ENCODE results near the gene DNM3. TPM values are rescaled to one million over a fixed set of nuclear protein-coding genes. Genes with fewer than 3 reads are reported as not detected.

DNM3 gene
- total RNA-seq, 1 donor from 2014 or later: 9.6 TPM

DNA sequence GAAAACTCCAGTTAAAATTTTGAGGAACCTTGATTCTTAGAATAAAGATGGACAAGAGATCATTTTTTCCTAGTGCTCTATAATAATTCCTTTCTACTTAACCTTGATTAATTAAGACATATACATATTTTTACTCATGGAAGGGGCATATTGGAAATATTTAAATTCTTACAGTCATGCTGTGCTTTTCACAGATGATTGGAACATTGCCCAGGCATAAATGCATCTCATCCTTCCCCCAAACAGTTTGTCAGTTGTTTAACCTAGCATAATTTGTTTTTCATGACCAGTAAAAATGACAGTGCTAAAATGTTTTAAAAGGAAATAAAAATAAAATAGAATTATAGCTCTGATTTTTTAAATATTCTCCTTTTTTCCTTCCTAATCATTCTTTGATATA lies 140.0 kb downstream of the DNM3 start:
- DNase-seq (ENCODE audit: low spot score in 2 of 2): no peak
- H3K27me3 ChIP-seq: no peaks in the 10 kb centered on the region
- TF ChIP-seq CTCF (IDR thresholded peaks at IDR 0.05): no peak
- no peaks in the 10 kb centered on the region for H3K36me3 ChIP-seq
- no peak overlapping the region for H3K4me3 ChIP-seq
- H3K27ac ChIP-seq: no peak overlapping the region
- intact Hi-C loops (cut with DNase I): no loop called here
- no peaks in the 10 kb centered on the region for H3K4me1 ChIP-seq
- H3K9me3 ChIP-seq: no peaks in the 10 kb centered on the region

DNA sequence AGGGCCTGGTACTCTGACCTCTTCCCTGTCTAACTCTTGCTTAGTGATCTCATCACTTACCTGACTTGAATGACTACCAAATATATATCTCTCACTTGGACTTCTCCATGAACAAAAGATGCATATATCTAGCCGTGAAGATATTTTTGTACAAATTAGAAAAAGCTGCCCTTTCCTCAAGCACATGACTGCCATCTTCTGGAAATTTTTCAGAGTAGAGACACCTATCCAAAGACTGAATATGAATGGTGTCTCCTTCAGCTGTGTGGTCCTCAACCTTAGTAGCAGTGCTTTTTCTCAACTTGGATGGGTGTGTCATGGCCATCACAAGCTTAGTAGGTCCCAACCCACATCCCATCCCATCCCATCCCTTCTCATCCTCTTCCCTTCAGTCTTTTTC lies 142.3 kb downstream of the DNM3 start:
- Histone ChIP-seq H3K36me3 (no peaks in the 10 kb centered on the region), H3K27me3 (no peaks in the 10 kb centered on the region), H3K4me1 (no peaks in the 10 kb centered on the region), H3K27ac (no peak overlapping the region), H3K4me3 (no peak overlapping the region), H3K9me3 (no peaks in the 10 kb centered on the region)
- DNase-seq (ENCODE audit: low spot score in 2 of 2): no peak
- intact Hi-C loops (cut with DNase I): no loop called here
- TF ChIP-seq CTCF (IDR thresholded peaks at IDR 0.05): peak in 1 of 3 experiments; percentile 8

DNA sequence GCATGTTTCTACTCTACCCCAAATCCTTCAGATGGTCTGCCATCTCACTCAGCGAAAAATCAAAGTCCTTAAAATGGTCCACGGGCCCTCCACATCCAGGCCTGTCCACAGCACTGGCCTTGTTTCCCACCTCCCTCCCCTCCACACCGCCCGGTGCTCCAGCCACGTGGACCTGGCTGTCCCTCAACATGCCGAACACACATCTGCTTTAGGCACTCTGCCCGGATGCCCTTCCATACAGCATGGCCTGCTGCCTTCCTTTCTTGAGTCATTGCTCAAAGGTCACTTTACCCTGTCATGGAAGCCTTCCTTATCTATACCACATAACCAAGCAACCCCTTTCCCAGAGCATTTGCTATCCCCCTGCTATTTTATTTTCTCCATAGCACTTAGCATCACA lies 143.0 kb downstream of the DNM3 start:
- intact Hi-C loops (cut with DNase I): no loop called here
- no peaks in the 10 kb centered on the region for H3K9me3 ChIP-seq
- H3K27me3 ChIP-seq: no peaks in the 10 kb centered on the region
- no peak overlapping the region for H3K27ac ChIP-seq
- H3K4me1 ChIP-seq: no peaks in the 10 kb centered on the region
- H3K36me3 ChIP-seq: no peaks in the 10 kb centered on the region
- TF ChIP-seq CTCF (IDR thresholded peaks at IDR 0.05): no peak
- no peak overlapping the region for H3K4me3 ChIP-seq
- no peak for DNase-seq (ENCODE audit: low spot score in 2 of 2)

- intact Hi-C loops (cut with DNase I): loop anchor here (1.0 kb wide), 2 partner anchors 184 to 340 kb away; no protein-coding TSS in a partner anchor
- no peak for DNase-seq (ENCODE audit: low spot score in 2 of 2)
- peak; percentile 48 to 76 (median 67) for TF ChIP-seq CTCF (IDR thresholded peaks at IDR 0.05)
- Histone ChIP-seq H3K36me3 (no peaks in the 10 kb centered on the region), H3K27ac (no peak overlapping the region), H3K4me1 (no peaks in the 10 kb centered on the region), H3K9me3 (no peaks in the 10 kb centered on the region), H3K4me3 (no peak overlapping the region), H3K27me3 (no peaks in the 10 kb centered on the region)
Measured at GRCh38 chr1:171984850-171985485, 143.7 kb downstream of the DNM3 start.

- intact Hi-C loops (cut with DNase I): loop anchor here (1.0 kb wide), 2 partner anchors 184 to 340 kb away; no protein-coding TSS in a partner anchor
- Histone ChIP-seq H3K4me1 (no peaks in the 10 kb centered on the region), H3K27ac (no peak overlapping the region), H3K27me3 (no peaks in the 10 kb centered on the region), H3K4me3 (no peak overlapping the region), H3K36me3 (no peaks in the 10 kb centered on the region), H3K9me3 (no peaks in the 10 kb centered on the region)
- TF ChIP-seq CTCF (IDR thresholded peaks at IDR 0.05): no peak
- no peak for DNase-seq (ENCODE audit: low spot score in 2 of 2)
Measured at GRCh38 chr1:171985639-171986038, 144.3 kb downstream of the DNM3 start.

Measured in ascending aorta (tissue), 2 donors.